Epithelial cell of esophagus (primary cell): Measurements from ENCODE around the gene MYO5B.

ENCODE experiments used
- DNase-seq: peaks from one replicate; pipeline ENCODE4 v3.0.0; 2010; ENCODE audit warnings: low read depth
- H3K4me3 ChIP-seq: 2 replicates; pipeline ENCODE4 v1.5.1; 2011; ENCODE audit warnings: mild to moderate bottlenecking, low read length, control low read depth
- TF ChIP-seq, protein P1 (sequence below): IDR thresholded peaks from 2 replicates; pipeline ENCODE4 v1.5.1; 2011; ENCODE audit warnings: low read depth, mild to moderate bottlenecking, low read length, control low read depth, inconsistent platforms; ENCODE audit not compliant: insufficient read depth; ENCODE audit errors: missing control alignments

Gene MYO5B

DNA sequence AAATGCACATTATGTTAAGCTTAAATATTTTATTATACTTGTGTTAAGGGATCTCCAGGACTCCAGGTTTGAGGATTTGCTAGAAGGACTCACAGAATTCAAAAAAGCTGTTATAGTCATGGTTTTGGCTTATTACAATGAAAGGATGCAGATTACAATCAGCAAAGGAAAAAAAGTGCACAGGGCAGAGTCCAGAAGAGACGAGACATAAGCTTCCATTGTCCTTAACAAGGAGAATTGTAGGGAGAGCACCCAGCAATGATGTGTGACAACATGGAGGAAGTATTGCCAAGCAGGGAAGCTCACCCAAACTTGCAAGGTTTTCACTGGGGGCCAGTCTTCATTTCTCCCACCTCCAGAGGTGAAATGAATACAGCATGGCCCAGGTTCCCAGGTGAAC is 12.8 kb upstream of the MYO5B start:
- TF ChIP-seq, protein P1, sequence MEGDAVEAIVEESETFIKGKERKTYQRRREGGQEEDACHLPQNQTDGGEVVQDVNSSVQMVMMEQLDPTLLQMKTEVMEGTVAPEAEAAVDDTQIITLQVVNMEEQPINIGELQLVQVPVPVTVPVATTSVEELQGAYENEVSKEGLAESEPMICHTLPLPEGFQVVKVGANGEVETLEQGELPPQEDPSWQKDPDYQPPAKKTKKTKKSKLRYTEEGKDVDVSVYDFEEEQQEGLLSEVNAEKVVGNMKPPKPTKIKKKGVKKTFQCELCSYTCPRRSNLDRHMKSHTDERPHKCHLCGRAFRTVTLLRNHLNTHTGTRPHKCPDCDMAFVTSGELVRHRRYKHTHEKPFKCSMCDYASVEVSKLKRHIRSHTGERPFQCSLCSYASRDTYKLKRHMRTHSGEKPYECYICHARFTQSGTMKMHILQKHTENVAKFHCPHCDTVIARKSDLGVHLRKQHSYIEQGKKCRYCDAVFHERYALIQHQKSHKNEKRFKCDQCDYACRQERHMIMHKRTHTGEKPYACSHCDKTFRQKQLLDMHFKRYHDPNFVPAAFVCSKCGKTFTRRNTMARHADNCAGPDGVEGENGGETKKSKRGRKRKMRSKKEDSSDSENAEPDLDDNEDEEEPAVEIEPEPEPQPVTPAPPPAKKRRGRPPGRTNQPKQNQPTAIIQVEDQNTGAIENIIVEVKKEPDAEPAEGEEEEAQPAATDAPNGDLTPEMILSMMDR: no peak
- no peak overlapping the region for H3K4me3 ChIP-seq
- no peak for DNase-seq

GRCh38 chr18:50203801-50204604 is 9.1 kb upstream of the MYO5B start:
- peak; percentile 71 for DNase-seq
- no peak overlapping the region for H3K4me3 ChIP-seq
- TF ChIP-seq, protein P1: peak; percentile 76

GRCh38 chr18:50201476-50202018 is 6.6 kb upstream of the MYO5B start:
- TF ChIP-seq, protein P1: no peak
- DNase-seq: no peak
- H3K4me3 ChIP-seq: no peak overlapping the region

- DNase-seq: no peak
- no peak overlapping the region for H3K4me3 ChIP-seq
Observed at GRCh38 chr18:50199921-50200320, 5.0 kb upstream of the MYO5B start.

GRCh38 chr18:50199346-50199855 is 4.5 kb upstream of the MYO5B start:
- H3K4me3 ChIP-seq: no peak overlapping the region
- DNase-seq: no peak
- TF ChIP-seq, protein P1: no peak

More at GRCh38 chr18:50199921-50200320, 5.0 kb upstream of the MYO5B start:
- TF ChIP-seq, protein P1: no peak

GRCh38 chr18:50196261-50196660 is 1.3 kb upstream of the MYO5B start:
- TF ChIP-seq, protein P1: no peak
- DNase-seq: no peak

More at GRCh38 chr18:50196261-50196660, 1.3 kb upstream of the MYO5B start:
- H3K4me3 ChIP-seq: no peak overlapping the region
